Stimulated activated CD8-positive, alpha-beta memory T cell treated with anti-CD3 and anti-CD28 coated beads, Interleukin-7, amount 100 ng/mL, for 4 hours (primary cell): ENCODE measurements around the gene TRAK2.

ENCODE experiments used
- DNase-seq, 2 donors: peaks; one replicate each; pipeline ENCODE4 v3.0.0-alpha.2; 2020; ENCODE audit warnings: low read depth in 2 of 2

Gene TRAK2

DNA sequence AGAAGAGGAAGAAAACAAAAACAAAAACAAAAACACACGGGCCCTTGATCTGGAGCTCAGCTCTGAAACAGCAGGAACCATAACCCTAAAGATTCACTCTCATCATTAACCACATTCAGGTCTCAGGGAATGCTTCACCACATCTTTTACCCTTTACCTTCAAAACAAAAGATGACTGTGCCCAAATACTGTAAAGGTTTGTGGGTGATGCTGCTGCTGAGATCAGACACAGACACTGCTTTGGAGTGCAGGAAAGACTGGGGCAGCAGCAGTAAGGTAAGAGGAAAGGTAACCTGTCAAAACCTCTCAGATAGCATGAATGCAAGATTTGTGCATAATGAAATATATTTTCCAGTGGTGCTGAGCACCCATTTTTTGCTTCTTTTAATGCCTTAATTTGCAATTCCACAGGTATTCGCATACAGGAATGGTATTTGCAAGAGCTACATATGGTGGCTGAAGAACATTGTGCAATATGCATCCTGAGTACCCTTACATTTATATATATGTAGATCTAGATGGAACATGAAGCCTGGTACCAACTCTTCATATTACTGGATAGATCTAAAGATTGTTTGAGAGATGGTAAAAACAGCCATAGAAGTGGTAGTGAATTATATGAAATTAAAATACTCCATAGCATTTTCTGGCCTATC lies 90.1 kb downstream of the TRAK2 start:
- DNase-seq, result no peak

GRCh38 chr2:201360256-201360655 lies 91.0 kb downstream of the TRAK2 start:
- no peak for DNase-seq

- DNase-seq, result peak in 1 of 2 donors; percentile 7
Measured at GRCh38 chr2:201358684-201359083, 92.6 kb downstream of the TRAK2 start.

DNA sequence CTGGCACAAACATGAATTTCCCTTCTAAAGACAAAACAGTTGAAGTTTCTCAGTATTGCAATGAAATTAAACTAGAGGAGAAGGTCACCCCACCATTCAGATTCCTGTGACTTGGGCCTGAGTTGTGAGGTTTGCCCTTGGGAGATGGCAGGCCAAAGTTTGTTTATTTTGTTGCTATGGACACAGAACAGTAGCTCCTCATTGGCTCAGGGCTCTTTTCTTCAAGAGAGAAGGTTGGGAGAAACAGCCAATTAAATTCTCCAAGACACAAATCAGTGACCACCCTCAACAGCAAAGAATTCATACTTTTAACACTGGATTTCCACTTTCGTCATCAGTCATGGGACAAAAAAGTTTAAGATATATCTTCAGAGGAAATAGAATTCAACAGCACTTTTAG lies 94.0 kb downstream of the TRAK2 start, which contains the start of gene FLACC1:
Gene FLACC1, minus strand, starts transcription at position 125 of the 400 bp plus-strand sequence. CDS start 5,941 bp downstream, outside the sequence.
- no peak for DNase-seq

DNA sequence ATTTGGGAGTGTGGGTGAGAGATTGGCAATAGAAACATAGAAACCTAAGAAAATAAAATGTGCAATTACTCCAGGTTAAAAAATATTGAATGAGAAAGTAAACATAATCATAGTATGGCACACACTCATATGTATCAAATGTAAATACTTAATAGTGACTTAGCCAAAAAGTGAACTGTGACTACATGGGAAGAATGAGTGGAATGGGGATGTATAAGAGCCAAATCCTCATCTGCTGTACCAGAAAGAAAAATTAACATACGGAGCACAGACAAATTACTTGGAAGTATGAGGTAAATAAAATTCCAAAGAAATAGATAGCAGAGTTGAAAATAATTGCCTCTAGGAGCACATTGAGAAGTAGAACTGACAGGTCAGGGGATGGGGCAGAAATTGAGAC lies 98.1 kb downstream of the TRAK2 start:
- DNase-seq, result no peak

GRCh38 chr2:201350879-201351278 lies 100.4 kb downstream of the TRAK2 start:
- DNase-seq, result no peak

DNA sequence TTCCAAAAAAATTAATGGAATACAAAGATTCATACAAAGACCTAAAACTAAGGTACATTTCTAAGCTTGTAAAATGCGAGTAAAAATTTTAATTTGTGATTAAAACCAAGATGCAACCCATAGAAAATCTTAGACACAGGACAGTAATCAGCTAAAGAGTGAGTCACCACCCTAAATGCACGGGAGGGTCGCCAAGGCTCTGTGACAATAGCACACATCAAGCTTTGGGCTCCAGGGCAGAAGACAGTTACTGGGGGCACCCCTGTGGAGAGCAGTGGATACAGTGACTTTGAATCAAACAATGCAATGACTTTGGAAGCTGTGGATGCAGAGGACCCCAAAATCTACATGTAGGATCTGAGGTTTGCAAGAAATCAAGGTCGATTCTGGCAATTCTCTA lies 101.7 kb downstream of the TRAK2 start:
- no peak for DNase-seq

DNA sequence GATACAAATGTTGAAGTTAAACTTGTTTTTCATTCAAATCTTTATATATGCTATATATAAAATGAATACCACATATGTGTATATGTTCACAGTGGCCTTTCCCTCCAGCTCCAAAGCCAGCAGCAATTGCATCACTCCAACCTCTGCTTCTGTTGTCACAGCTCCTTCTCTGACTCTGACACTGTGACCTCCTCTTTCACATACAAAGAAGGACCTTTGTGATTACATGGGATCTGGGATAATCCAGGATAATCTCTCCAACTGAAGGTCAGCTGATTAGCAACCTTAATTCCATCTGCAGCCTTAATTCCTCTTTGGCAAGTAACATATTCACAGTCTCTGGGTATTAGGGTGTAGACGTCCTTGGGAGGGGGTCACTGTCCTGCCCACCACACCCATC lies 102.5 kb downstream of the TRAK2 start:
- DNase-seq, result no peak

DNA sequence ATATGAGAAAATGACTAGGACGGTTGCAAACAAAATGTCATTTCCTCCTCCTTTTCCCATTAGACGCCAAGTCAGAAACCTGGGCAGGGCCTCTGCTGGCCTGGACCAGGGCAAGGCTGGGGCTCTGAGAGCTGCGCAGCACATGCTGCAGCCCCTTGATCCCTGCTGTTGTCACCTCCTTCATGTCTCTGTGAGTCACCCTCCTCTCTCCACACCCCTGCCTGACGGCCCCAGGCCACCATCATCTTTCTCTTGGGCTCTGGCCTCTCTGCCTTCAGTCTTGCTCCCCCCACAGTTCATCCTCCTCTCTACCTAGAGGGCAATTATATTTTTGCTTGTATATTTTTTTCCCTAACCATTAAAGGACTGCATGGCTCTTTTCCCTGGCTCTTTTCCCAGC lies 104.1 kb downstream of the TRAK2 start:
- DNase-seq, result no peak

DNA sequence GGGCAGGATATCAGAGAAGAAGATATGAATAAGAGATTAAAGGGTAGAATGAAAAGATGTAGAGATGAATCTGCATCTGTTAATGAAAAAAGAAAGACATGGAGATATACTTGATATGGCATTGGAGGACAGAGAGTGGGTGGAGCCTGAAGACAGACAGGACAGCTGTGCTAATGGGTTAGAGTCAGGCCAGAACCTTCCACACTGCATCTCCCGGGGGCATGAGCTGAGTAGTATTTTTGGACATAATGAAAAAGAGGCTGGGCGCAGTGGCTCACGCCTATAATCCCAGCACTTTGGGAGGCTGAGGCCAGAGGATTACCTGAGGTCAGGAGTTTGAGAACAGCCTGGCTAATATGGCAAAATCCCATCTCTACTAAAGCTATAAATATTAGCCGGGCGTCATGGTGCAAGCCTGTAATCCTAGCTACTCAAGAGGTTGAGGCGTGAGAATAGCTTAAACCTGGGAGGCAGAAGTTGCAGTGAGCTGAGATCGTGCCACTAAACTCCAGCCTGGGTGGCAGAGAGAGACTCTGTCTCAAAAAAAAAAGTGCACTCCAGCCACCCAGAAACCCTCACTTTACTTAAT lies 105.5 kb downstream of the TRAK2 start:
- no peak for DNase-seq

DNA sequence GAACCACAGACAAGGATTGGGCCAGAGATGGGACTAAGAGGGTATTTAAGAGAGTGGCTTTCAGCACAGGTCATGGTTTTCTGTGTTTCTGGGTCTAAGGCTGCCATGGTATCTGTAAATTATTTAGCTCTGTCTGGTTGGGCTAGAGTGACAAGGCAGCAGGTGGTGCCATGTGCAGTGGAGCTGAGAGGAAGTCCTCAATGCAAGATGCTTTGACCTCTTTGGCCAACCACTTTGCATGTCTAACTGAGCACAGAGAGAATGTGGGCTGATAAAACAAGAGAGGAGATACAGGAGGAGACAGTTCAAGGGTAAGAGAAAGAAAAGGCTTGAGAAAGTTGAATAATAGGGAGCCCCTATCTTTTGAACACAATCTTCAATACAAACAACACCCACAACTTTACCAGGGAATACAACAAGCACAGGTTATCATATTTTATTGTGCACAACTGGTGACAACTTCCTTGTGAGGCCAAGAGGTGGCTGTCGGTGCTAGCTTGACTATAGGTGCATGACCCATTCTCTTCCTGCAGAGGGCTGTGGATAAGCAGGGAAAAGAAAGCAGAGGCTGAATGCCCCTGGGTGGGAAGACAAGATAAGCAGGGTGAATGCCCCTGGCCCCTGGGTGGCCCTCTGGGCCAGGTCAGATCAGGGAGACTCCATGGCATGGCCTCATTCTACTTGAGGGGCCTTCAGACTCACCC lies 106.4 kb downstream of the TRAK2 start:
- DNase-seq, result no peak

GRCh38 chr2:201343559-201343958 lies 107.7 kb downstream of the TRAK2 start:
- no peak for DNase-seq

DNA sequence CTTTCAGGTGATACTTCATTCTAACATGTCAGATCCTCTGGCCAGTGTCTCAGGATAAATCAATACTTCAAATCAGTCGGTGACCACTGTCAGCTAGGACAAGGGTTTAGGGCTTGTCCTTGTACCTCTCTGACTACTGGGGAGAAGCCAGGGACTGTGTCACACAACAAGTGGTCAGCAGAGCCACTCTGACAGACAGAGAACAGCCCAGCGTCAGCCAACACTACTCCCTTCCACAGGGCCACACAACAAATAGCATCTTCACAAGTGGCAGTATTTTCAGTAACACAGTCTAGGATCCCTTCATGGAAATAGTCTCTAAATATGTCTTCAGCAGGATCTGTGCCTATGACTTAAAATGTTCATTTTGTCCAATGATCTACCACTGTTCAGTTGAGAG lies 108.3 kb downstream of the TRAK2 start:
- DNase-seq, result no peak

- DNase-seq, result no peak
Measured at GRCh38 chr2:201329409-201329808, 121.8 kb downstream of the TRAK2 start.

DNA sequence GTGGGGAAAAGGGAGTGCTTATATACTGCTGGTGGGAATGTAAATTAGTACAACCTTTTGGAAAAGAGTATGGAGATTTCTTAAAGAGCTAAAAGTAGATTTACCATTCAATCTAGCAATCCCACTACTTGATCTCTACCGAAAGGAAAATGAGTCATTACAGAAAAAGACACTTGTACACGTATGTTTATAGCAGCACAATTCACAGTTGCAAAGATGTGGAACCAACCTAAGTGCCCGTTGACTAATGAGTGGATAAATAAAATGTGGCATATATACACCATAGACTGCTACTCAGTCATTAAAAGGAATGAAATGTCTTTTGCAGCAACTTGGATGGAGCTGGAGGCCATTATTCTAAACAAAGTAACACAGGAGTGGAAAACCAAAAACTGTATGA lies 123.6 kb downstream of the TRAK2 start:
- no peak for DNase-seq
